Uterus (tissue), 4 donors: ENCODE measurements around the gene TIMM44. TPM values are rescaled to one million over a fixed set of nuclear protein-coding genes. Genes with fewer than 3 reads are reported as not detected.

ENCODE experiments used
- DNase-seq, 2 donors: peaks; one replicate each; pipeline ENCODE4 v3.0.0-alpha.2; 2019 to 2020
- H3K27ac ChIP-seq, 2 donors: fragments of 200-600 bp; sonication (generic); 1 replicate in 1 of 2; 2 replicates in 1 of 2; pipeline ENCODE4 v1.5.1; 2016 to 2018
- H3K27me3 ChIP-seq, 2 donors: fragments of 200-600 bp; sonication (generic); one replicate each; pipeline ENCODE4 v1.5.1; 2018 to 2019; ENCODE audit warnings: control low read depth in 1 of 2
- H3K36me3 ChIP-seq, 2 donors: fragments of 200-600 bp; sonication (generic); one replicate each; pipeline ENCODE4 v1.5.1; 2019; ENCODE audit warnings: control low read depth in 1 of 2
- H3K4me1 ChIP-seq, 2 donors: fragments of 200-600 bp; sonication (generic); one replicate each; pipeline ENCODE4 v1.5.1; 2018 to 2019; ENCODE audit warnings: control low read depth in 1 of 2
- H3K4me3 ChIP-seq, 2 donors: fragments of 200-600 bp; sonication (generic); 1 replicate in 1 of 2; 2 replicates in 1 of 2; pipeline ENCODE4 v1.5.1; 2018 to 2019; ENCODE audit warnings: mild to moderate bottlenecking in 1 of 2
- H3K9me3 ChIP-seq, 2 donors: fragments of 200-600 bp; sonication (generic); one replicate each; pipeline ENCODE4 v1.5.1; 2019; ENCODE audit warnings: control low read depth in 1 of 2
- POLR2A ChIP-seq, 2 donors: fragments of 450-650 bp; IDR thresholded peaks; one replicate each; pipeline ENCODE4 v1.6.1; 2016; ENCODE audit warnings: antibody characterized with exemption in 2 of 2, mild to moderate bottlenecking in 1 of 2, moderate library complexity in 1 of 2
- intact Hi-C: fragments of 100-400 bp; cut with DNase I; formaldehyde crosslinking; loops from one replicate; pipeline ENCODE4 v1.15.1; 2023; ENCODE audit warnings: low total_unique reads
- total RNA-seq, 4 donors: library from RNA; depleted of rRNA in 3 of 4; stranded (reverse); fragments of >200 nt in 3 of 4; gene quantifications; one replicate each; pipeline versions ENCODE4 v1.1.0 to v1.2.4, GENCODE V29; 2014 to 2023
- TF ChIP-seq, protein P1 (sequence below), 4 experiments: fragments of 200-600 bp in 2 of 4; fragments of 450-650 bp in 2 of 4; sonication (generic) in 2 of 4; IDR thresholded peaks; one replicate each; pipeline ENCODE4 v1.5.1; 2016 to 2019; ENCODE audit warnings: antibody characterized with exemption in 4 of 4, mild to moderate bottlenecking in 2 of 4, moderate library complexity in 1 of 4
- donor health status: DM: yes; HTN: yes; CAD: no.

TIMM44 gene
- total RNA-seq, 4 donors from 2014 or later = 41.1 to 117 (median 62.9) TPM

GRCh38 chr19:7971553-7972520 lies 28.4 kb upstream of the TIMM44 start:
- Histone ChIP-seq H3K4me1 (no peaks in the 10 kb centered on the region), H3K9me3 (no peaks in the 10 kb centered on the region), H3K36me3 (no peaks in the 10 kb centered on the region), H3K27me3 (no peaks in the 10 kb centered on the region), H3K27ac (no peak overlapping the region), H3K4me3 (no peak overlapping the region)
- TF ChIP-seq, protein P1, sequence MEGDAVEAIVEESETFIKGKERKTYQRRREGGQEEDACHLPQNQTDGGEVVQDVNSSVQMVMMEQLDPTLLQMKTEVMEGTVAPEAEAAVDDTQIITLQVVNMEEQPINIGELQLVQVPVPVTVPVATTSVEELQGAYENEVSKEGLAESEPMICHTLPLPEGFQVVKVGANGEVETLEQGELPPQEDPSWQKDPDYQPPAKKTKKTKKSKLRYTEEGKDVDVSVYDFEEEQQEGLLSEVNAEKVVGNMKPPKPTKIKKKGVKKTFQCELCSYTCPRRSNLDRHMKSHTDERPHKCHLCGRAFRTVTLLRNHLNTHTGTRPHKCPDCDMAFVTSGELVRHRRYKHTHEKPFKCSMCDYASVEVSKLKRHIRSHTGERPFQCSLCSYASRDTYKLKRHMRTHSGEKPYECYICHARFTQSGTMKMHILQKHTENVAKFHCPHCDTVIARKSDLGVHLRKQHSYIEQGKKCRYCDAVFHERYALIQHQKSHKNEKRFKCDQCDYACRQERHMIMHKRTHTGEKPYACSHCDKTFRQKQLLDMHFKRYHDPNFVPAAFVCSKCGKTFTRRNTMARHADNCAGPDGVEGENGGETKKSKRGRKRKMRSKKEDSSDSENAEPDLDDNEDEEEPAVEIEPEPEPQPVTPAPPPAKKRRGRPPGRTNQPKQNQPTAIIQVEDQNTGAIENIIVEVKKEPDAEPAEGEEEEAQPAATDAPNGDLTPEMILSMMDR (IDR thresholded peaks at IDR 0.05) = no peak
- no peak for TF ChIP-seq POLR2A (IDR thresholded peaks at IDR 0.05)
- intact Hi-C loops = no loop called here
- DNase-seq = no peak

- intact Hi-C loops = no loop called here
- Histone ChIP-seq H3K27me3 (no peaks in the 10 kb centered on the region), H3K27ac (no peak overlapping the region), H3K4me3 (no peak overlapping the region), H3K9me3 (no peaks in the 10 kb centered on the region), H3K36me3 (no peaks in the 10 kb centered on the region), H3K4me1 (no peaks in the 10 kb centered on the region)
- TF ChIP-seq, protein P1 (IDR thresholded peaks at IDR 0.05) = peak in 3 of 4 experiments; percentile 17 to 44 (median 40)
- TF ChIP-seq POLR2A (IDR thresholded peaks at IDR 0.05) = no peak
- DNase-seq = no peak
These were observed 27.4 kb upstream of the TIMM44 start for GRCh38 chr19:7970716-7971448.

- TF ChIP-seq, protein P1 (IDR thresholded peaks at IDR 0.05) = no peak
- TF ChIP-seq POLR2A (IDR thresholded peaks at IDR 0.05) = no peak
- no peaks in the 10 kb centered on the region for H3K27me3 ChIP-seq
- no peaks in the 10 kb centered on the region for H3K36me3 ChIP-seq
- H3K4me3 ChIP-seq = no peak overlapping the region
- no peaks in the 10 kb centered on the region for H3K9me3 ChIP-seq
- intact Hi-C loops = no loop called here
- H3K27ac ChIP-seq = no peak overlapping the region
- no peaks in the 10 kb centered on the region for H3K4me1 ChIP-seq
- no peak for DNase-seq
These were observed 26.1 kb upstream of the TIMM44 start for GRCh38 chr19:7969555-7969939.

- DNase-seq = no peak
- Histone ChIP-seq H3K36me3 (no peaks in the 10 kb centered on the region), H3K27ac (no peak overlapping the region), H3K4me3 (no peak overlapping the region), H3K4me1 (no peaks in the 10 kb centered on the region), H3K9me3 (no peaks in the 10 kb centered on the region), H3K27me3 (no peaks in the 10 kb centered on the region)
- no peak for TF ChIP-seq POLR2A (IDR thresholded peaks at IDR 0.05)
- TF ChIP-seq, protein P1 (IDR thresholded peaks at IDR 0.05) = no peak
- intact Hi-C loops = no loop called here
These were observed 25.5 kb upstream of the TIMM44 start for GRCh38 chr19:7968796-7969554.
